HuH-7.5 (cell line): ENCODE measurements around the gene PIGM.

Source experiments
- DNase-seq: peaks from one replicate; pipeline ENCODE4 v3.0.0; 2011; ENCODE audit warnings: low spot score

The PIGM gene

GRCh38 chr1:160022330-160023310 is 9.2 kb downstream of the PIGM start:
- no peak for DNase-seq

GRCh38 chr1:160021376-160022074 is 10.3 kb downstream of the PIGM start:
- DNase-seq, result no peak

- no peak for DNase-seq
Measured at GRCh38 chr1:160020196-160020595, 11.6 kb downstream of the PIGM start.

- DNase-seq, result no peak
Measured at GRCh38 chr1:160018900-160019299, 12.9 kb downstream of the PIGM start.

GRCh38 chr1:160018347-160018746 is 13.4 kb downstream of the PIGM start:
- no peak for DNase-seq

GRCh38 chr1:160017592-160017991 is 14.2 kb downstream of the PIGM start:
- DNase-seq, result no peak

- DNase-seq, result no peak
Measured at GRCh38 chr1:160011781-160012180, 20.0 kb downstream of the PIGM start.

- no peak for DNase-seq
Measured at GRCh38 chr1:160009801-160010200, 22.0 kb downstream of the PIGM start.

GRCh38 chr1:160009081-160009480 is 22.7 kb downstream of the PIGM start:
- no peak for DNase-seq

- DNase-seq, result no peak
Measured at GRCh38 chr1:160007577-160008200, 24.1 kb downstream of the PIGM start.

GRCh38 chr1:160006312-160006940 is 25.4 kb downstream of the PIGM start:
- DNase-seq, result peak; percentile 38

- no peak for DNase-seq
Measured at GRCh38 chr1:160005070-160005469, 26.7 kb downstream of the PIGM start.

GRCh38 chr1:160004425-160004824 is 27.4 kb downstream of the PIGM start:
- no peak for DNase-seq

- no peak for DNase-seq
Measured at GRCh38 chr1:160004001-160004400, 27.8 kb downstream of the PIGM start.

- DNase-seq, result no peak
Measured at GRCh38 chr1:160001440-160001839, 30.4 kb downstream of the PIGM start.

- no peak for DNase-seq
Measured at GRCh38 chr1:159999204-159999603, 32.6 kb downstream of the PIGM start.

GRCh38 chr1:159996653-159997052 is 35.1 kb downstream of the PIGM start:
- DNase-seq, result no peak

GRCh38 chr1:159994896-159995295 is 36.9 kb downstream of the PIGM start:
- no peak for DNase-seq

GRCh38 chr1:159993911-159994310 is 37.9 kb downstream of the PIGM start:
- DNase-seq, result no peak

GRCh38 chr1:159992161-159992560 is 39.6 kb downstream of the PIGM start:
- no peak for DNase-seq

GRCh38 chr1:159991513-159991912 is 40.3 kb downstream of the PIGM start:
- DNase-seq, result no peak

GRCh38 chr1:159990005-159990404 is 41.8 kb downstream of the PIGM start:
- no peak for DNase-seq
